Naive thymus-derived CD4-positive, alpha-beta T cell (primary cell): ENCODE results near the gene CES4A. TPM values are rescaled to one million over a fixed set of nuclear protein-coding genes. Genes with fewer than 3 reads are reported as not detected.

Source experiments
- ATAC-seq: fragments of 150-1000 bp; cut with Tn5 transposase; 2 replicates; pipeline ENCODE4 v1.10.0; 2021; ENCODE audit warnings: mild to moderate bottlenecking, moderate library complexity
- CTCF ChIA-PET: fragments of 350-600 bp; sonication (Branson Sonifier 250); formaldehyde crosslinking; loops from one replicate; lab custom pipeline; 2021; ENCODE audit warnings: antibody characterized with exemption; lab: Charles Lee
- POLR2A ChIA-PET: fragments of 350-600 bp; sonication (Branson Sonifier 250); formaldehyde crosslinking; loops from one replicate; lab custom pipeline; 2021; ENCODE audit warnings: antibody characterized with exemption, inconsistent platforms; lab: Charles Lee
- DNase-seq, 9 donors: peaks; one replicate each; pipeline versions ENCODE4 v3.0.0 to v3.0.0-alpha.2; 2020 to 2022; ENCODE audit warnings: mixed read lengths in 1 of 9
- H3K27ac ChIP-seq: one replicate; pipeline ENCODE4 v1.7.0; 2013; ENCODE audit warnings: mild to moderate bottlenecking, low read depth, low read length, moderate library complexity
- H3K27me3 ChIP-seq, 2 donors: one replicate each; pipeline ENCODE4 v1.7.0; 2013; ENCODE audit warnings: low read length in 2 of 2, mild to moderate bottlenecking in 2 of 2, moderate library complexity in 2 of 2; ENCODE audit not compliant: control insufficient read depth in 2 of 2, insufficient read depth in 2 of 2
- H3K36me3 ChIP-seq, 3 experiments: 1 replicate in 2 of 3; 2 replicates in 1 of 3; pipeline ENCODE4 v1.7.0; 2013; ENCODE audit warnings: low read length in 3 of 3, mild to moderate bottlenecking in 3 of 3, moderate library complexity in 1 of 3; ENCODE audit not compliant: insufficient read depth in 3 of 3, control insufficient read depth in 2 of 3
- H3K4me1 ChIP-seq, 2 donors: one replicate each; pipeline ENCODE4 v1.7.0; 2013; ENCODE audit warnings: low read length in 2 of 2, mild to moderate bottlenecking in 2 of 2, moderate library complexity in 1 of 2; ENCODE audit not compliant: control insufficient read depth in 2 of 2, insufficient read depth in 2 of 2
- H3K4me3 ChIP-seq: 2 replicates; pipeline ENCODE4 v1.7.0; 2013; ENCODE audit warnings: mild to moderate bottlenecking, low read length
- H3K9me3 ChIP-seq, 3 experiments: 1 replicate in 2 of 3; 2 replicates in 1 of 3; pipeline ENCODE4 v1.7.0; 2013; ENCODE audit warnings: low read length in 3 of 3; ENCODE audit not compliant: control insufficient read depth in 2 of 3
- H3K27ac Mint-ChIP-seq, 9 donors: one replicate each; pipeline ENCODE4 v1.8.0; 2020 to 2022; ENCODE audit warnings: mixed read lengths in 9 of 9, mild to moderate bottlenecking in 8 of 9, moderate library complexity in 5 of 9, inconsistent platforms in 2 of 9
- H3K27me3 Mint-ChIP-seq, 5 donors: one replicate each; pipeline ENCODE4 v1.8.0; 2021 to 2022; ENCODE audit warnings: mixed read lengths in 5 of 5, mild to moderate bottlenecking in 1 of 5
- H3K36me3 Mint-ChIP-seq, 5 donors: one replicate each; pipeline ENCODE4 v1.8.0; 2020 to 2022; ENCODE audit warnings: mixed read lengths in 5 of 5, mild to moderate bottlenecking in 3 of 5, inconsistent platforms in 1 of 5
- H3K4me1 Mint-ChIP-seq, 7 donors: one replicate each; pipeline ENCODE4 v1.8.0; 2020 to 2022; ENCODE audit warnings: mixed read lengths in 7 of 7, mild to moderate bottlenecking in 3 of 7, inconsistent platforms in 1 of 7
- H3K4me3 Mint-ChIP-seq, 10 donors: one replicate each; pipeline ENCODE4 v1.8.0; 2020 to 2022; ENCODE audit warnings: mild to moderate bottlenecking in 10 of 10, mixed read lengths in 10 of 10, moderate library complexity in 6 of 10, inconsistent platforms in 2 of 10
- H3K9me3 Mint-ChIP-seq, 11 donors: one replicate each; pipeline ENCODE4 v1.8.0; 2020 to 2022; ENCODE audit warnings: mixed read lengths in 11 of 11, mild to moderate bottlenecking in 4 of 11, inconsistent platforms in 1 of 11, moderate library complexity in 1 of 11
- intact Hi-C, 2 donors: fragments of 100-400 bp; cut with micrococcal nuclease; formaldehyde crosslinking; loops; one replicate each; pipeline ENCODE4 v1.15.1; 2023
- polyA plus RNA-seq, 2 donors: library from polyadenylated mRNA; unstranded; fragments of 300-500 nt; fragmentation: Illumina TruSeq; gene quantifications; one replicate each; pipeline ENCODE4 v1.2.3, GENCODE V29; 2021
- total RNA-seq, 6 experiments: library from RNA in 5 of 6; stranded (reverse) in 5 of 6; gene quantifications; 1 replicate in 5 of 6; 2 replicates in 1 of 6; pipeline ENCODE4 v1.2.3 and lab custom pipeline; 2021 to 2026

The CES4A gene
- total and polyA plus RNA-seq, 7 experiments from 2014 or later = 5.1 to 53.8 (median 20.5) TPM

DNA sequence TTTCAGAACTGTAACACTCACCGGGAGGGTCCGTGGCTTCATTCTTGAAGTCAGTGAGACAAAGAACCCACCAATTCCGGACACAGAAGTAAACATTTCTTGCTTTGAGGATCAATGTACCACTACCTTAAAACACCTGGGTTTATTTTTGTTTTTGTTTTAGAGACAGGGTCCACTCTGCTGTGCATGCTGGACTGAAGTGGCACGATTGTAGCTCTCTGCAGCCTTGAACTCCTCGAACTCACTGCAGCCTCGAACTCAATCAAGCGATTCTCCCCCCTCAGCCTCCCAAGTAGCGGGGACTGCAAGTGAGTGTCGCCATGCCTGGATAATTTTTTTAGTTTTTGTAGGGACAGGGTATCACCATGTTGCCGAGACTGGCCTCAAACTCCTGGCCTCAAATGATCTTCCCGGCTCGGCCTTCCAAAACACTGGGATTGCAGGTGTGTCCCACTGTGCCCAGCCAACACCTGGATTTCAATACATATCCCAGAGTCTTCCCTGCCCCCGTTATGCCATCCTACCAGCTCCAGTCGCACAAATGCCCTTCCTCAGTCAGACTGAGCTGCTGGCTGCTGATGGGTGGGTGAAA is 13.0 kb upstream of the CES4A start:
- Mint-ChIP-seq H3K36me3 (peaks cover 0 to 5% (median 0%) of the 10 kb centered on the region in 5 donors), H3K4me1 (peaks cover 0 to 52% (median 5%) of the 10 kb centered on the region in 7 donors), H3K4me3 (peak overlapping the region in 9 of 10 donors; percentile 61 to 83 (median 78)), H3K9me3 (no peaks in the 10 kb centered on the region), H3K27ac (peak overlapping the region in 2 of 9 donors; percentile 51 to 85), H3K27me3 (peaks cover 0 to 3% (median 0%) of the 10 kb centered on the region in 5 donors)
- no peak for DNase-seq
- CTCF ChIA-PET = interaction anchor here (0.7 to 1.2 kb wide), 7 partner anchors 10 to 424 kb away, joined by 3 to 4 read pairs (median 3); no protein-coding TSS in a partner anchor
- ATAC-seq = no peak
- intact Hi-C loops = loop anchor here in 1 of 2 donors (5.0 kb wide), 1 partner anchor 37 kb away; no protein-coding TSS in a partner anchor
- Histone ChIP-seq H3K27me3 (no peaks in the 10 kb centered on the region), H3K9me3 (no peaks in the 10 kb centered on the region), H3K4me1 (no peaks in the 10 kb centered on the region), H3K27ac (no peak overlapping the region), H3K36me3 (no peaks in the 10 kb centered on the region), H3K4me3 (peak overlapping the region; percentile 30)
- POLR2A ChIA-PET = interaction anchor here (0.9 to 1.9 kb wide), 2 partner anchors 53 to 210 kb away, joined by 3 to 5 read pairs; no protein-coding TSS in a partner anchor

DNA sequence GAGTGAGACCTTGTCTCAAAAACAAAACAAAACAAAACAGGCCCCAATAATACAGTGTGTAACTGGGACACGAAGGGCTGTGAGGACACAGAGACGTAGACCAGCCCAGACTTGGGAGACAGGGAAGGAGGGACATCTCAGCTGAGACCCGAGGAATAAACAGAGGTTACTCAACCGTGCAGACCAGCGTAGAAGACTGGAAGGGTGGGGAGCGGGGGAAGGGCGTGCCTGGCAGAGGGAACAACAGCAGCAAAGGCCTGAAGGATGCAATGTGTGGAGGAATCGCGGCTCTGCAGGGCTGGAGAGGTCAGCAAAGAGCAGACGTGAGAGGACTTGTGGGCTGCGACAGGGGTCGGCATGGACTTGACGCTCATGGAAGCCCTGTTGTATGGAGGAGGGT is 11.6 kb upstream of the CES4A start:
- peaks cover 0 to 3% (median 0%) of the 10 kb centered on the region in 5 donors for H3K27me3 Mint-ChIP-seq
- H3K27ac ChIP-seq = no peak overlapping the region
- H3K4me3 ChIP-seq = no peak overlapping the region
- H3K36me3 ChIP-seq = no peaks in the 10 kb centered on the region
- ChIA-PET CTCF (no interaction called here), POLR2A (interaction anchor here (1.9 kb wide), 1 partner anchor 51 kb away, joined by 5 read pairs; no protein-coding TSS in a partner anchor)
- no peaks in the 10 kb centered on the region for H3K4me1 ChIP-seq
- H3K4me1 Mint-ChIP-seq = peaks cover 0 to 61% (median 5%) of the 10 kb centered on the region in 7 donors
- intact Hi-C loops = loop anchor here (1.0 to 5.0 kb wide), 13 partner anchors 22 to 490 kb away; partner anchors contain the start of genes FBXL8 (in 1 of the 2), PHAF1 (in 1 of the 2), TRADD (in 1 of the 2) and ZDHHC1 (in 1 of the 2)
- peak overlapping the region in 2 of 9 donors; percentile 12 to 86 for H3K27ac Mint-ChIP-seq
- peak overlapping the region in 1 of 10 donors; percentile 24 for H3K4me3 Mint-ChIP-seq
- DNase-seq (no peak), ATAC-seq (no peak)
- peaks cover 0 to 9% (median 0%) of the 10 kb centered on the region in 5 donors for H3K36me3 Mint-ChIP-seq
- H3K9me3 Mint-ChIP-seq = no peaks in the 10 kb centered on the region
- no peaks in the 10 kb centered on the region for H3K9me3 ChIP-seq
- H3K27me3 ChIP-seq = no peaks in the 10 kb centered on the region

- no peaks in the 10 kb centered on the region for H3K9me3 Mint-ChIP-seq
- intact Hi-C loops = loop anchor here (1.0 to 5.0 kb wide), 13 partner anchors 23 to 489 kb away; partner anchors contain the start of genes FBXL8 (in 1 of the 2), PHAF1 (in 1 of the 2), TRADD (in 1 of the 2) and ZDHHC1 (in 1 of the 2)
- H3K4me1 ChIP-seq = no peaks in the 10 kb centered on the region
- peaks cover 0 to 15% (median 0%) of the 10 kb centered on the region in 5 donors for H3K36me3 Mint-ChIP-seq
- peaks cover 4 to 69% (median 11%) of the 10 kb centered on the region in 7 donors for H3K4me1 Mint-ChIP-seq
- no peak overlapping the region for H3K4me3 ChIP-seq
- H3K27me3 ChIP-seq = no peaks in the 10 kb centered on the region
- H3K27ac Mint-ChIP-seq = peak overlapping the region in 2 of 9 donors; percentile 42 to 86
- no peaks in the 10 kb centered on the region for H3K36me3 ChIP-seq
- no peaks in the 10 kb centered on the region for H3K9me3 ChIP-seq
- peak; percentile 69 to 92 (median 82) for DNase-seq
- CTCF ChIA-PET = interaction anchor here (0.7 to 1.9 kb wide), 8 partner anchors 10 to 210 kb away, joined by 3 to 11 read pairs (median 3); no protein-coding TSS in a partner anchor
- peak; percentile 99 for ATAC-seq
- peaks cover 0 to 3% (median 0%) of the 10 kb centered on the region in 5 donors for H3K27me3 Mint-ChIP-seq
- POLR2A ChIA-PET = interaction anchor here (1.0 kb wide), 1 partner anchor 177 kb away, joined by 3 read pairs; no protein-coding TSS in a partner anchor
- peak overlapping the region in 1 of 10 donors; percentile 12 for H3K4me3 Mint-ChIP-seq
- H3K27ac ChIP-seq = no peak overlapping the region
Measured at GRCh38 chr16:66977341-66978113, 10.9 kb upstream of the CES4A start.

DNA sequence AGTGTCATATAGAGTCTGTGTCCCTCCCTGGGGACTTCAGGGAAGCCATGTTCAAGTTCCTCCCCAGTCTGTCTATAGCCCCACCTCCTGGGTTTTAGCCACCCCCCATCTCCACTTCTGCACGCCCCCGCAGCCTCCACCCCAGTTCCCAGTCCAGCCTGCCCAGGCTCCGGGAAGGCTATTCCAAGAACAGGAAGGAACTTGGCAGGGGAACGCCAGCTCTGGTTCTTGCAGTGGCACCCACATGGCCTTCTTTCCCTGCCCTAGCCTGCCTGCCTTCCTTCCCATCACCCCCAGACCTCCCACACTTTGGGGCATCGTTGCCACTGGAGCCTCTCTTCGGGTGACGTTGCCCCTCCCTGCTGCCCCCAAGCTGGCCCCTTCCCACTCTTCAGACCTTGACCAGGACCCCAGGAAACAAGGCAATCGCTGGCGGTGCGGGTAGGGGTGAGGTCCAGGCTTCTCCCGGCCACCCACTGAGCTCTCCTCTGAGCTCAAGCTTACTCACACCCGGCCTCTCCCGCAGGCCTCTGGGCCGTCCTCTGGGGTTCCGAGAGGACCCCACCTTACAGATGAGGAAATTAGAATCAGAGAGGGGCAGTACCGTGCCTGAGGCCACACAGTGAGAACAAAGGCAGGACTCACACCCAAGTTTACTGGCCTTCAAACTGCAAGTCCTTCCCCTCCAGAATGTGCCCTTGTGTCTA is 9.2 kb upstream of the CES4A start:
- Histone ChIP-seq H3K27ac (no peak overlapping the region), H3K4me1 (peaks cover 5 to 6% of the 10 kb centered on the region in 2 donors), H3K36me3 (no peaks in the 10 kb centered on the region), H3K9me3 (no peaks in the 10 kb centered on the region), H3K4me3 (no peak overlapping the region), H3K27me3 (no peaks in the 10 kb centered on the region)
- Mint-ChIP-seq H3K9me3 (no peaks in the 10 kb centered on the region), H3K36me3 (peaks cover 0 to 15% (median 0%) of the 10 kb centered on the region in 5 donors), H3K27ac (peak overlapping the region in 1 of 9 donors; percentile 63), H3K4me1 (peaks cover 5 to 77% (median 15%) of the 10 kb centered on the region in 7 donors), H3K27me3 (peaks cover 0 to 3% (median 0%) of the 10 kb centered on the region in 5 donors), H3K4me3 (no peak overlapping the region)
- intact Hi-C loops = loop anchor here in 1 of 2 donors (5.0 kb wide), 1 partner anchor 33 kb away; no protein-coding TSS in a partner anchor
- CTCF ChIA-PET = interaction anchor here (0.6 to 1.9 kb wide), 8 partner anchors 16 to 208 kb away, joined by 3 to 11 read pairs (median 3); partner anchors contain the start of genes CES3 and PHAF1
- POLR2A ChIA-PET = no interaction called here
- DNase-seq (no peak), ATAC-seq (no peak)

- no peak for DNase-seq
- Mint-ChIP-seq H3K9me3 (peaks cover 0 to under 1% (median 0%) of the 10 kb centered on the region in 11 donors), H3K4me1 (peaks cover 6 to 76% (median 17%) of the 10 kb centered on the region in 7 donors), H3K27ac (peak overlapping the region in 1 of 9 donors; percentile 98), H3K4me3 (no peak overlapping the region), H3K27me3 (no peaks in the 10 kb centered on the region), H3K36me3 (peaks cover 0 to 18% (median 0%) of the 10 kb centered on the region in 5 donors)
- no peak overlapping the region for H3K27ac ChIP-seq
- no peak overlapping the region for H3K4me3 ChIP-seq
- intact Hi-C loops = no loop called here
- H3K4me1 ChIP-seq = peaks cover 17 to 18% of the 10 kb centered on the region in 2 donors
- no peaks in the 10 kb centered on the region for H3K27me3 ChIP-seq
- ChIA-PET POLR2A (interaction anchor here (0.6 to 1.3 kb wide), 2 partner anchors 9 to 177 kb away, joined by 3 read pairs; partner anchors contain the start of genes FBXL8 and TRADD), CTCF (interaction anchor here (0.8 to 1.1 kb wide), 3 partner anchors 120 to 175 kb away, joined by 3 to 5 read pairs (median 4); no protein-coding TSS in a partner anchor)
- no peaks in the 10 kb centered on the region for H3K36me3 ChIP-seq
- no peak for ATAC-seq
- H3K9me3 ChIP-seq = no peaks in the 10 kb centered on the region
Measured at GRCh38 chr16:66983033-66983432, 5.4 kb upstream of the CES4A start.
